H9 (cell line): ENCODE results near the gene MRPL14. TPM values are rescaled to one million over a fixed set of nuclear protein-coding genes. Genes with fewer than 3 reads are reported as not detected.

Experiments used
- DNase-seq: peaks from one replicate; pipeline ENCODE4 v3.0.0-alpha.2; 2017
- H2AFZ ChIP-seq: one replicate; pipeline ENCODE4 v1.6.1; 2013; ENCODE audit warnings: mild to moderate bottlenecking, low read length, control low read depth, moderate library complexity
- H2AK5ac ChIP-seq: 2 replicates; pipeline ENCODE4 v1.6.1; 2013; ENCODE audit warnings: low read length, control low read depth, mixed read lengths; ENCODE audit not compliant: insufficient read length
- H2BK120ac ChIP-seq: one replicate; pipeline ENCODE4 v1.6.1; 2013; ENCODE audit warnings: low read depth, mild to moderate bottlenecking, low read length, control low read depth, inconsistent platforms; ENCODE audit not compliant: poor library complexity, severe bottlenecking
- H2BK12ac ChIP-seq: 2 replicates; pipeline ENCODE4 v1.6.1; 2013; ENCODE audit warnings: low read length, control low read depth, mixed read lengths, low read depth; ENCODE audit not compliant: insufficient read length
- H2BK15ac ChIP-seq: 2 replicates; pipeline ENCODE4 v1.6.1; 2013; ENCODE audit warnings: low read depth, low read length, control low read depth
- H2BK20ac ChIP-seq: one replicate; pipeline ENCODE4 v1.6.1; 2013; ENCODE audit warnings: low read depth, mild to moderate bottlenecking, low read length, control low read depth, inconsistent platforms; ENCODE audit not compliant: poor library complexity, severe bottlenecking
- H2BK5ac ChIP-seq: 2 replicates; pipeline ENCODE4 v1.6.1; 2013; ENCODE audit warnings: low read length, control low read depth, mixed read lengths; ENCODE audit not compliant: insufficient read length
- H3K14ac ChIP-seq: 2 replicates; pipeline ENCODE4 v1.6.1; 2013; ENCODE audit warnings: low read length, control low read depth; ENCODE audit not compliant: insufficient read depth
- H3K18ac ChIP-seq: 2 replicates; pipeline ENCODE4 v1.6.1; 2013; ENCODE audit warnings: low read depth, mild to moderate bottlenecking, mixed read lengths, low read length, control low read depth; ENCODE audit not compliant: insufficient read length
- H3K23ac ChIP-seq: 2 replicates; pipeline ENCODE4 v1.6.1; 2013; ENCODE audit warnings: low read length, control low read depth, mixed read lengths, low read depth; ENCODE audit not compliant: insufficient read length
- H3K23me2 ChIP-seq: 2 replicates; pipeline ENCODE4 v1.6.1; 2013; ENCODE audit warnings: low read depth, mild to moderate bottlenecking, mixed read lengths, low read length, control low read depth; ENCODE audit not compliant: insufficient read length, poor library complexity, severe bottlenecking
- H3K27ac ChIP-seq: 2 replicates; pipeline ENCODE4 v1.5.1; 2013; ENCODE audit warnings: low read length, control low read depth, mixed read lengths, low read depth; ENCODE audit not compliant: insufficient read length
- H3K27me3 ChIP-seq: 2 replicates; pipeline ENCODE4 v1.6.1; 2013; ENCODE audit warnings: low read length, control low read depth, inconsistent platforms; ENCODE audit not compliant: insufficient read depth
- H3K4ac ChIP-seq: 2 replicates; pipeline ENCODE4 v1.6.1; 2013; ENCODE audit warnings: low read depth, mild to moderate bottlenecking, control low read depth, inconsistent platforms, low read length, moderate library complexity
- H3K4me1 ChIP-seq: 2 replicates; pipeline ENCODE4 v1.6.1; 2013; ENCODE audit warnings: low read length, control low read depth, inconsistent platforms; ENCODE audit not compliant: insufficient read depth
- H3K4me2 ChIP-seq: 2 replicates; pipeline ENCODE4 v1.6.1; 2013; ENCODE audit warnings: low read length, control low read depth, mixed read lengths; ENCODE audit not compliant: insufficient read length, insufficient read depth
- H3K56ac ChIP-seq: 2 replicates; pipeline ENCODE4 v1.6.1; 2013; ENCODE audit warnings: low read depth, mild to moderate bottlenecking, mixed read lengths, low read length, control low read depth; ENCODE audit not compliant: insufficient read length
- H3K79me1 ChIP-seq: 2 replicates; pipeline ENCODE4 v1.6.1; 2013; ENCODE audit warnings: low read depth, mild to moderate bottlenecking, moderate library complexity, low read length, control low read depth, inconsistent platforms; ENCODE audit not compliant: insufficient read depth, poor library complexity, severe bottlenecking
- H3K79me2 ChIP-seq: 2 replicates; pipeline ENCODE4 v1.6.1; 2013; ENCODE audit warnings: low read length, control low read depth, inconsistent platforms; ENCODE audit not compliant: insufficient read depth
- H3K9ac ChIP-seq: 2 replicates; pipeline ENCODE4 v1.6.1; 2013; ENCODE audit warnings: low read length, control low read depth, mixed read lengths; ENCODE audit not compliant: insufficient read length; ENCODE audit errors: extremely low read depth
- H3K9me3 ChIP-seq: one replicate; pipeline ENCODE4 v1.6.1; 2013; ENCODE audit warnings: low read depth, low read length, inconsistent platforms; ENCODE audit not compliant: control insufficient read depth
- H3T11ph ChIP-seq: one replicate; pipeline ENCODE4 v1.6.1; 2013; ENCODE audit warnings: mild to moderate bottlenecking, low read length, control low read depth, inconsistent platforms
- H4K20me1 ChIP-seq: one replicate; pipeline ENCODE4 v1.6.1; 2013; ENCODE audit not compliant: control insufficient read depth, insufficient read length, insufficient read depth
- H4K5ac ChIP-seq: 2 replicates; pipeline ENCODE4 v1.6.1; 2013; ENCODE audit warnings: low read depth, mild to moderate bottlenecking, mixed read lengths, low read length, control low read depth; ENCODE audit not compliant: insufficient read length
- H4K8ac ChIP-seq: replicated peaks from 2 replicates; pipeline ENCODE4 v1.6.1; 2013; ENCODE audit warnings: low read length, control low read depth, mixed read lengths, low read depth; ENCODE audit not compliant: insufficient read length
- H4K91ac ChIP-seq: 2 replicates; pipeline ENCODE4 v1.6.1; 2013; ENCODE audit warnings: low read depth, mild to moderate bottlenecking, moderate library complexity, mixed read lengths, low read length, control low read depth; ENCODE audit not compliant: insufficient read length
- H3K27ac Mint-ChIP-seq, 3 experiments: 2 replicates in 2 of 3; 3 replicates in 1 of 3; pipeline ENCODE4 v1.8.0; 2020 to 2021; ENCODE audit warnings: mixed read lengths in 3 of 3, mild to moderate bottlenecking in 1 of 3, moderate library complexity in 1 of 3
- H3K27me3 Mint-ChIP-seq: 2 replicates; pipeline ENCODE4 v1.8.0; 2021; ENCODE audit warnings: low read depth, mild to moderate bottlenecking, moderate library complexity, mixed read lengths
- H3K36me3 Mint-ChIP-seq, 3 experiments: 2 replicates in 2 of 3; 3 replicates in 1 of 3; pipeline ENCODE4 v1.8.0; 2020 to 2021; ENCODE audit warnings: low read depth in 3 of 3, mixed read lengths in 3 of 3; ENCODE audit not compliant: insufficient read depth in 1 of 3
- H3K4me1 Mint-ChIP-seq, 2 experiments: 2 replicates each; pipeline ENCODE4 v1.8.0; 2020; ENCODE audit warnings: mixed read lengths in 2 of 2
- H3K4me3 Mint-ChIP-seq, 2 experiments: 2 replicates in 1 of 2; 3 replicates in 1 of 2; pipeline ENCODE4 v1.8.0; 2020 to 2021; ENCODE audit warnings: mild to moderate bottlenecking in 2 of 2, mixed read lengths in 2 of 2, moderate library complexity in 1 of 2
- H3K9me3 Mint-ChIP-seq, 2 experiments: 2 replicates in 1 of 2; 3 replicates in 1 of 2; pipeline ENCODE4 v1.8.0; 2020; ENCODE audit warnings: mild to moderate bottlenecking in 2 of 2, mixed read lengths in 2 of 2, moderate library complexity in 1 of 2
- CTCF ChIP-seq: fragments of 200-600 bp; sonication (generic); conservative IDR thresholded peaks from 3 replicates; pipeline ENCODE4 v1.8.0; 2021; ENCODE audit warnings: antibody characterized with exemption, mild to moderate bottlenecking
- WGBS: extraction: QIAGEN DNeasy Blood & Tissue Kit; methylation state at CpG from one replicate; pipeline ENCODE4 v1.1.7; 2013; ENCODE audit warnings: missing lambda C conversion rate, low lambda C conversion rate, mixed read lengths; ENCODE audit not compliant: insufficient read length; ENCODE audit errors: extremely low coverage; 5-methylcytosine and 5-hydroxymethylcytosine counted together
- total RNA-seq: library from RNA; stranded (reverse); gene quantifications from 2 replicates; pipeline ENCODE4 v1.2.1, GENCODE V29; 2021

Gene MRPL14
- total RNA-seq, 1 experiment from 2014 or later: 80.1 TPM

- H3K23me2 ChIP-seq: no peaks in the 10 kb centered on the region
- Mint-ChIP-seq H3K27me3 (peaks cover 8% of the 10 kb centered on the region), H3K4me3 (no peak overlapping the region), H3K9me3 (no peaks in the 10 kb centered on the region), H3K36me3 (no peaks in the 10 kb centered on the region; a peak in 1 of 7 replicates), H3K27ac (no peak overlapping the region), H3K4me1 (peaks cover 23 to 30% of the 10 kb centered on the region in 2 experiments)
- H2BK15ac ChIP-seq: no peak overlapping the region
- no CpG with 5 or more reads among the region's 10 CpGs for WGBS
- H3K9ac ChIP-seq: no peak overlapping the region
- H3K9me3 ChIP-seq: no peaks in the 10 kb centered on the region
- H2BK5ac ChIP-seq: no peak overlapping the region
- no peaks in the 10 kb centered on the region for H3K79me2 ChIP-seq
- H3K27ac ChIP-seq: no peak overlapping the region
- H3K18ac ChIP-seq: no peak overlapping the region
- no peak overlapping the region for H3K4me2 ChIP-seq
- no peak for DNase-seq
- H2AK5ac ChIP-seq: no peak overlapping the region
- H3K56ac ChIP-seq: no peak overlapping the region
- no peak overlapping the region for H3T11ph ChIP-seq
- H2BK20ac ChIP-seq: no peak overlapping the region
- no peak overlapping the region for H2BK120ac ChIP-seq
- no peak overlapping the region for H4K91ac ChIP-seq
- H4K5ac ChIP-seq: no peak overlapping the region
- TF ChIP-seq CTCF: no peak
- H3K4me1 ChIP-seq: peaks cover 10% of the 10 kb centered on the region; the same call in 1 of the 2 replicates
- H3K27me3 ChIP-seq: no peaks in the 10 kb centered on the region
- H4K8ac ChIP-seq: no peak overlapping the region
- H2AFZ ChIP-seq: no peak overlapping the region
- H3K14ac ChIP-seq: no peak overlapping the region; the same call in 1 of the 2 replicates
- no peak overlapping the region for H3K23ac ChIP-seq
- peaks cover 3% of the 10 kb centered on the region for H4K20me1 ChIP-seq
- H3K4ac ChIP-seq: no peak overlapping the region
- H2BK12ac ChIP-seq: no peak overlapping the region
- no peaks in the 10 kb centered on the region for H3K79me1 ChIP-seq
Measured at GRCh38 chr6:44169886-44170570, 42.8 kb upstream of the MRPL14 start.
